ENCODE data around the gene ERBB4.

Gene ERBB4

GRCh38 chr2:211982162-211982561 is 556.4 kb downstream of the ERBB4 start:
- DNase-seq = no peak

- DNase-seq = no peak
Measured at GRCh38 chr2:211981451-211981850, 557.2 kb downstream of the ERBB4 start.

- no peak for DNase-seq
Measured at GRCh38 chr2:211976076-211976475, 562.5 kb downstream of the ERBB4 start.

GRCh38 chr2:211967234-211967633 is 571.4 kb downstream of the ERBB4 start:
- no peak for DNase-seq

GRCh38 chr2:211963969-211964368 is 574.6 kb downstream of the ERBB4 start:
- no peak for DNase-seq

GRCh38 chr2:211957799-211958198 is 580.8 kb downstream of the ERBB4 start:
- DNase-seq = peak; percentile 13

- no peak for DNase-seq
Measured at GRCh38 chr2:211955648-211956047, 583.0 kb downstream of the ERBB4 start.

- no peak for DNase-seq
Measured at GRCh38 chr2:211948932-211949331, 589.7 kb downstream of the ERBB4 start.

- DNase-seq = no peak
Measured at GRCh38 chr2:211946960-211947359, 591.6 kb downstream of the ERBB4 start.

- peak; percentile 43 for DNase-seq
Measured at GRCh38 chr2:211944572-211944971, 594.0 kb downstream of the ERBB4 start.

- DNase-seq = no peak
Measured at GRCh38 chr2:211942153-211942552, 596.4 kb downstream of the ERBB4 start.

GRCh38 chr2:211941216-211941747 is 597.3 kb downstream of the ERBB4 start:
- DNase-seq = no peak

- DNase-seq = no peak
Measured at GRCh38 chr2:211939177-211939576, 599.4 kb downstream of the ERBB4 start.

- no peak for DNase-seq
Measured at GRCh38 chr2:211934811-211935210, 603.8 kb downstream of the ERBB4 start.

- no peak for DNase-seq
Measured at GRCh38 chr2:211931314-211931713, 607.3 kb downstream of the ERBB4 start.

- peak; percentile 68 for DNase-seq
Measured at GRCh38 chr2:211930331-211930730, 608.3 kb downstream of the ERBB4 start.

- DNase-seq = peak; percentile 23
Measured at GRCh38 chr2:211928201-211928600, 610.4 kb downstream of the ERBB4 start.

- no peak for DNase-seq
Measured at GRCh38 chr2:211923019-211923418, 615.6 kb downstream of the ERBB4 start.

- DNase-seq = peak; percentile 58
Measured at GRCh38 chr2:211903961-211904360, 634.6 kb downstream of the ERBB4 start.

GRCh38 chr2:211901226-211901846 is 637.3 kb downstream of the ERBB4 start:
- DNase-seq = peak; percentile 43

- no peak for DNase-seq
Measured at GRCh38 chr2:211900518-211900917, 638.1 kb downstream of the ERBB4 start.

- DNase-seq = peak; percentile 85
Measured at GRCh38 chr2:211900000-211900399, 638.6 kb downstream of the ERBB4 start.

GRCh38 chr2:211898702-211899101 is 639.9 kb downstream of the ERBB4 start:
- no peak for DNase-seq

GRCh38 chr2:211881449-211881848 is 657.2 kb downstream of the ERBB4 start:
- no peak for DNase-seq

- DNase-seq = peak; percentile 15
Measured at GRCh38 chr2:211879323-211879722, 659.3 kb downstream of the ERBB4 start.
